Measurements from ENCODE around the gene STON2. TPM values are rescaled to one million over a fixed set of nuclear protein-coding genes. Genes with fewer than 3 reads are reported as not detected.

Gene STON2
- total and polyA plus RNA-seq, 2 of the 13 experiments (the other 11 are each of a cell fraction or from before 2014, with no cell fraction given), result 2.1 to 11.0 TPM

- TF ChIP-seq, protein P1, sequence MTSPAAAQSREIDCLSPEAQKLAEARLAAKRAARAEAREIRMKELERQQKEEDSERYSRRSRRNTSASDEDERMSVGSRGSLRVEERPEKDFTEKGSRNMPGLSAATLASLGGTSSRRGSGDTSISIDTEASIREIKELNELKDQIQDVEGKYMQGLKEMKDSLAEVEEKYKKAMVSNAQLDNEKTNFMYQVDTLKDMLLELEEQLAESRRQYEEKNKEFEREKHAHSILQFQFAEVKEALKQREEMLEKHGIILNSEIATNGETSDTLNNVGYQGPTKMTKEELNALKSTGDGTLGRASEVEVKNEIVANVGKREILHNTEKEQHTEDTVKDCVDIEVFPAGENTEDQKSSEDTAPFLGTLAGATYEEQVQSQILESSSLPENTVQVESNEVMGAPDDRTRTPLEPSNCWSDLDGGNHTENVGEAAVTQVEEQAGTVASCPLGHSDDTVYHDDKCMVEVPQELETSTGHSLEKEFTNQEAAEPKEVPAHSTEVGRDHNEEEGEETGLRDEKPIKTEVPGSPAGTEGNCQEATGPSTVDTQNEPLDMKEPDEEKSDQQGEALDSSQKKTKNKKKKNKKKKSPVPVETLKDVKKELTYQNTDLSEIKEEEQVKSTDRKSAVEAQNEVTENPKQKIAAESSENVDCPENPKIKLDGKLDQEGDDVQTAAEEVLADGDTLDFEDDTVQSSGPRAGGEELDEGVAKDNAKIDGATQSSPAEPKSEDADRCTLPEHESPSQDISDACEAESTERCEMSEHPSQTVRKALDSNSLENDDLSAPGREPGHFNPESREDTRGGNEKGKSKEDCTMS (CRISPR knock-in tag; conservative IDR thresholded peaks at IDR 0.05), result no peak
- TF ChIP-seq BCL3 (CRISPR knock-in tag; IDR thresholded peaks at IDR 0.05) (peak; percentile 94; the same call in 1 of the 2 replicates), ZNF224 (CRISPR knock-in tag; IDR thresholded peaks at IDR 0.05) (peak; percentile 96), ZNF713 (CRISPR knock-in tag; IDR thresholded peaks at IDR 0.05) (no peak), ZNF572 (CRISPR knock-in tag; IDR thresholded peaks at IDR 0.05) (no peak), ATM (IDR thresholded peaks at IDR 0.05; ENCODE audit: borderline replicate concordance) (no peak), SETDB1 (CRISPR knock-in tag; IDR thresholded peaks at IDR 0.05; ENCODE audit: borderline replicate concordance) (no peak), ZNF121 (CRISPR knock-in tag; IDR thresholded peaks at IDR 0.05) (no peak), ELF4 (CRISPR knock-in tag; IDR thresholded peaks at IDR 0.05; ENCODE audit: borderline replicate concordance) (peak; percentile 93), THRA (CRISPR knock-in tag; IDR thresholded peaks at IDR 0.05; ENCODE audit: borderline replicate concordance) (no peak), MED1 (CRISPR knock-in tag; IDR thresholded peaks at IDR 0.05) (peak; percentile 74), ZNF101 (CRISPR knock-in tag; IDR thresholded peaks at IDR 0.05; ENCODE audit: borderline replicate concordance, low read depth) (peak; percentile 56; the same call in 1 of the 2 replicates), ZNF280B (CRISPR knock-in tag; IDR thresholded peaks at IDR 0.05; ENCODE audit: borderline replicate concordance) (peak; percentile 82; the same call in 1 of the 2 replicates), ZNF180 (CRISPR knock-in tag; IDR thresholded peaks at IDR 0.05; ENCODE audit: borderline replicate concordance, low read depth) (no peak)
- TF ChIP-seq, protein P2, sequence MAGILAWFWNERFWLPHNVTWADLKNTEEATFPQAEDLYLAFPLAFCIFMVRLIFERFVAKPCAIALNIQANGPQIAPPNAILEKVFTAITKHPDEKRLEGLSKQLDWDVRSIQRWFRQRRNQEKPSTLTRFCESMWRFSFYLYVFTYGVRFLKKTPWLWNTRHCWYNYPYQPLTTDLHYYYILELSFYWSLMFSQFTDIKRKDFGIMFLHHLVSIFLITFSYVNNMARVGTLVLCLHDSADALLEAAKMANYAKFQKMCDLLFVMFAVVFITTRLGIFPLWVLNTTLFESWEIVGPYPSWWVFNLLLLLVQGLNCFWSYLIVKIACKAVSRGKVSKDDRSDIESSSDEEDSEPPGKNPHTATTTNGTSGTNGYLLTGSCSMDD (CRISPR knock-in tag; IDR thresholded peaks at IDR 0.05), result no peak; the same call in 1 of the 2 replicates
- TF ChIP-seq, protein P3, sequence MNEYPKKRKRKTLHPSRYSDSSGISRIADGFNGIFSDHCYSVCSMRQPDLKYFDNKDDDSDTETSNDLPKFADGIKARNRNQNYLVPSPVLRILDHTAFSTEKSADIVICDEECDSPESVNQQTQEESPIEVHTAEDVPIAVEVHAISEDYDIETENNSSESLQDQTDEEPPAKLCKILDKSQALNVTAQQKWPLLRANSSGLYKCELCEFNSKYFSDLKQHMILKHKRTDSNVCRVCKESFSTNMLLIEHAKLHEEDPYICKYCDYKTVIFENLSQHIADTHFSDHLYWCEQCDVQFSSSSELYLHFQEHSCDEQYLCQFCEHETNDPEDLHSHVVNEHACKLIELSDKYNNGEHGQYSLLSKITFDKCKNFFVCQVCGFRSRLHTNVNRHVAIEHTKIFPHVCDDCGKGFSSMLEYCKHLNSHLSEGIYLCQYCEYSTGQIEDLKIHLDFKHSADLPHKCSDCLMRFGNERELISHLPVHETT (CRISPR knock-in tag; conservative IDR thresholded peaks at IDR 0.05), result peak; percentile 19; the same call in 1 of the 2 replicates
- TF ChIP-seq, protein P4, sequence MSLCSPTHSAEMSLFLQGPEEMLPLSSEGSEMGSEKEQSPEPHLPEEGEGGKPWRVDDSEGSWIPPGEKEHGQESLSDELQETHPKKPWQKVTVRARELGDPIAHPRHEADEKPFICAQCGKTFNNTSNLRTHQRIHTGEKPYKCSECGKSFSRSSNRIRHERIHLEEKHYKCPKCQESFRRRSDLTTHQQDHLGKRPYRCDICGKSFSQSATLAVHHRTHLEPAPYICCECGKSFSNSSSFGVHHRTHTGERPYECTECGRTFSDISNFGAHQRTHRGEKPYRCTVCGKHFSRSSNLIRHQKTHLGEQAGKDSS (CRISPR knock-in tag; IDR thresholded peaks at IDR 0.05; ENCODE audit: borderline replicate concordance, low read depth), result no peak
Measured at GRCh38 chr14:81220830-81221578, 179.1 kb downstream of the STON2 start, which contains the start of gene GTF2A1 (continued).
